Measurements from ENCODE around the gene SPACA9.

Gene SPACA9

DNA sequence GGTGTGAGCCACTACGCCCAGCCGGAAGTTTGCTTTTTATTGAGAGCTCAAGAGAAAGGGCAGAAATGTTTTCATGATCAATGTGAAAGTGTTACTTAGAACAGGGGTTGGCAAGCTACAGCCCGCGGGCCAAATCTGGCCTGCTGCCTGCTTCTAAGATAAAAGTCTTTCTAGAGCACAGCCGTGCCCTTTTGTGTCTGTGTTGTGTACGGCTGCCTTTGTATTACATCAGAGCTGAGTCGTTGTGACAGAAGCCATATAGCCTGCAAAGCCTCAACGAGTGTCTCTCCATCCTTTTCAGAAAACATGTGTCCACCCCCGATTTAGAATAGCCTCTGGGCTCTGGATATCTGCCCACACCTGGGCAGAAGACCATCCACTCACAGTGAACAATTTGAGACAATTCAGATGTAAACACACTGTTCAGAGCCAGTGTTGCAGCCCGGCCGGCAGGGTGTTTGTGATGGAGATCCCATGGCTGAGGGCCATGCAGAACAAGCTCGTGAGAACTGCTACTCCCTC lies 29.5 kb upstream of the SPACA9 start:
- H3K27ac ChIP-seq = no peak overlapping the region
- H3K4me3 ChIP-seq = no peak overlapping the region
- TF ChIP-seq, protein P1, sequence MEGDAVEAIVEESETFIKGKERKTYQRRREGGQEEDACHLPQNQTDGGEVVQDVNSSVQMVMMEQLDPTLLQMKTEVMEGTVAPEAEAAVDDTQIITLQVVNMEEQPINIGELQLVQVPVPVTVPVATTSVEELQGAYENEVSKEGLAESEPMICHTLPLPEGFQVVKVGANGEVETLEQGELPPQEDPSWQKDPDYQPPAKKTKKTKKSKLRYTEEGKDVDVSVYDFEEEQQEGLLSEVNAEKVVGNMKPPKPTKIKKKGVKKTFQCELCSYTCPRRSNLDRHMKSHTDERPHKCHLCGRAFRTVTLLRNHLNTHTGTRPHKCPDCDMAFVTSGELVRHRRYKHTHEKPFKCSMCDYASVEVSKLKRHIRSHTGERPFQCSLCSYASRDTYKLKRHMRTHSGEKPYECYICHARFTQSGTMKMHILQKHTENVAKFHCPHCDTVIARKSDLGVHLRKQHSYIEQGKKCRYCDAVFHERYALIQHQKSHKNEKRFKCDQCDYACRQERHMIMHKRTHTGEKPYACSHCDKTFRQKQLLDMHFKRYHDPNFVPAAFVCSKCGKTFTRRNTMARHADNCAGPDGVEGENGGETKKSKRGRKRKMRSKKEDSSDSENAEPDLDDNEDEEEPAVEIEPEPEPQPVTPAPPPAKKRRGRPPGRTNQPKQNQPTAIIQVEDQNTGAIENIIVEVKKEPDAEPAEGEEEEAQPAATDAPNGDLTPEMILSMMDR (IDR thresholded peaks at IDR 0.05) = no peak
- no peak for DNase-seq
- H3K36me3 ChIP-seq = no peaks in the 10 kb centered on the region
- no peaks in the 10 kb centered on the region for H3K9me3 ChIP-seq
- no peaks in the 10 kb centered on the region for H3K27me3 ChIP-seq
- intact Hi-C loops (cut with DNase I; ENCODE audit: low total_unique reads) = no loop called here
- no peaks in the 10 kb centered on the region for H3K4me1 ChIP-seq

DNA sequence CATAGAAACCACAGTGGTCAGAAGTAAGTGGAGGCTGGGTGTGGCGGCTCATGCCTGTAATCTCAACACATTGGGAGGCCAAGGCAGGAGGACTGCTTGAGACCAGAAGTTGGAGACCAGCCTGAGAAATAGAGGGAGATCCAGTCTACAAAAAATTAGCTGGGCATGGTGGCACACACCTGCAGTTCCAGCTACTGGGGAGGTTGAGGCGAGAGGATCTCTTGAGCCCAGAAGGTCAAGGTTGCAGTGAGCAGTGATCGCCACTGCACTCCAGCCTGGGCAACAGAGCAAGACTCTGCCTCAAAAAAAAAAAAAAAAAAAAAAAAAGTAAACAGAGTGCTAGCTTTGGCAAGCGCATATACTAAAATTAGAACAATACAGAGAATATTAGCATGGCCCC lies 25.2 kb upstream of the SPACA9 start:
- Histone ChIP-seq H3K4me1 (peaks cover 0 to 6% (median 0%) of the 10 kb centered on the region in 4 donors), H3K27ac (no peak overlapping the region), H3K36me3 (no peaks in the 10 kb centered on the region), H3K4me3 (no peak overlapping the region), H3K9me3 (no peaks in the 10 kb centered on the region), H3K27me3 (peaks cover 0 to 11% of the 10 kb centered on the region in 2 donors)
- TF ChIP-seq, protein P1 (IDR thresholded peaks at IDR 0.05) = no peak
- intact Hi-C loops (cut with DNase I; ENCODE audit: low total_unique reads) = no loop called here
- no peak for DNase-seq

DNA sequence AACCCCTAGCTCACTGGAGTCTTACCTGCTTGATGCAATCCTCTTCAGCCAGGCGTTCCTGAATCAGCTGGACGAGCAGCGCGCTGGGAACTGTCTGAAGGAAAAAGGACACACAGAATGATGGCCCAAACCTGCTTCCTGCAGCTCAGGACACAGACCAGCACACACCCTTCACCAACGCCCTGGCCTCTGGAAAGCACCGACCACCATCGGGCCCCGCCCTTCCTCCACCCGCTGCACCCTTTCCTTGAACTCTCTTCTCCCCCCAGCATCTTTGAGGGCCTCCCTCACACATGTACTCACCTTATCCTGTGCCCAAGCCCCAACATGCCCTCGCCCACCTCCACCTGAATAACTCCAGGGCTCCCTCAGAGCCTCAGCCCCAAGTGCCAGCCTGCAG lies 23.9 kb upstream of the SPACA9 start:
- Histone ChIP-seq H3K4me1 (peaks cover 0 to 6% (median 0%) of the 10 kb centered on the region in 4 donors), H3K36me3 (no peaks in the 10 kb centered on the region), H3K27me3 (peaks cover 0 to 14% of the 10 kb centered on the region in 2 donors), H3K9me3 (no peaks in the 10 kb centered on the region), H3K4me3 (no peak overlapping the region), H3K27ac (no peak overlapping the region)
- no peak for DNase-seq
- TF ChIP-seq, protein P1 (IDR thresholded peaks at IDR 0.05) = no peak
- intact Hi-C loops (cut with DNase I; ENCODE audit: low total_unique reads) = no loop called here

DNA sequence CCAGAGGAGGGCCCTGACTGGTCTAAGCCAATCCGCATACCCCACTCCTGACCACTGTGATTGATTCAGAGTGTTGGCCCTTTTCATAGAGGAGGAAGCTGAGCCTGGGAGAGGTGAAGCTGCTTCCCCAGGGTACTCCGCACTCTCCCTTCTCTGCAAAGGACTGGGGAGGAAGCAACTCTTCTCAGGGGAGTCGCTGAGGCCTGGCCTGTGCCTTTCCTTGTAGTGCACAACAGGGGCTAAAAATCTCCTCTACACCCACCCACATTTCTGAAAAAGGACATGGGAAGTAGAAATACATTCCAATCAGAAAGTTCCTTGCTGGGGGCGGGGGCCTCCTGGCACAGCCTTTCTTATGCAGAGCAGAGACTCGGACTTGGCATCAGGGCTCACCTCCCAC lies 22.8 kb upstream of the SPACA9 start:
- intact Hi-C loops (cut with DNase I; ENCODE audit: low total_unique reads) = no loop called here
- no peaks in the 10 kb centered on the region for H3K9me3 ChIP-seq
- TF ChIP-seq, protein P1 (IDR thresholded peaks at IDR 0.05) = no peak
- no peak overlapping the region for H3K4me3 ChIP-seq
- no peaks in the 10 kb centered on the region for H3K36me3 ChIP-seq
- no peak for DNase-seq
- peaks cover 0 to 14% of the 10 kb centered on the region in 2 donors for H3K27me3 ChIP-seq
- H3K27ac ChIP-seq = no peak overlapping the region
- H3K4me1 ChIP-seq = peaks cover 0 to 6% (median 0%) of the 10 kb centered on the region in 4 donors

DNA sequence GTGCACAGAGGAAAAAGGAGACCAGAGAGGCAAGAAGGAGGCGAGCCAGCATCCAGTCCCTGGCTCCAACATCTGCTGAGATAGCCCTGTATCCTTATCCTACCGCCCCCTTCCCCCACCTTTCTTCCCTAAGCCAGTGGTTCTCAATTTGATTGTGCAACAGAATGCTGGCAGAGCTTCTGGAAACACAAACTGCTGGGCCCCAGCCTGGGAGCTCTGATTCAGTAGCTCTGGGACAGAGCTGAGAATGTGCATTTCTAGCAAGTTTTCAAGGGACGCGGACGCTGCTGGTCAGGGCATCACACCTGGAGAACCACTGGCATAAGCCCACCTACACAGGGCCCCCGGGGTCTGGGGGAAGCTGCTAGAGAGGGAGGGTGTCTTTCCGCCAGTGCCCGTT lies 21.7 kb upstream of the SPACA9 start:
- TF ChIP-seq, protein P1 (IDR thresholded peaks at IDR 0.05) = no peak
- Histone ChIP-seq H3K9me3 (no peaks in the 10 kb centered on the region), H3K27ac (peak overlapping the region; percentile 20 to 30), H3K27me3 (peaks cover 0 to 14% of the 10 kb centered on the region in 2 donors), H3K4me1 (peaks cover 0 to 6% (median 0%) of the 10 kb centered on the region in 4 donors), H3K36me3 (no peaks in the 10 kb centered on the region), H3K4me3 (no peak overlapping the region)
- intact Hi-C loops (cut with DNase I; ENCODE audit: low total_unique reads) = no loop called here
- peak; percentile 76 to 86 for DNase-seq

Data from tibial artery (tissue), 4 donors.